H9 (cell line): ENCODE results near the gene PAFAH1B2. TPM values are rescaled to one million over a fixed set of nuclear protein-coding genes. Genes with fewer than 3 reads are reported as not detected.

Source experiments
- DNase-seq: peaks from one replicate; pipeline ENCODE4 v3.0.0-alpha.2; 2017
- H2AFZ ChIP-seq: one replicate; pipeline ENCODE4 v1.6.1; 2013; ENCODE audit warnings: mild to moderate bottlenecking, low read length, control low read depth, moderate library complexity
- H2AK5ac ChIP-seq: 2 replicates; pipeline ENCODE4 v1.6.1; 2013; ENCODE audit warnings: low read length, control low read depth, mixed read lengths; ENCODE audit not compliant: insufficient read length
- H2BK120ac ChIP-seq: one replicate; pipeline ENCODE4 v1.6.1; 2013; ENCODE audit warnings: low read depth, mild to moderate bottlenecking, low read length, control low read depth, inconsistent platforms; ENCODE audit not compliant: poor library complexity, severe bottlenecking
- H2BK12ac ChIP-seq: 2 replicates; pipeline ENCODE4 v1.6.1; 2013; ENCODE audit warnings: low read length, control low read depth, mixed read lengths, low read depth; ENCODE audit not compliant: insufficient read length
- H2BK15ac ChIP-seq: 2 replicates; pipeline ENCODE4 v1.6.1; 2013; ENCODE audit warnings: low read depth, low read length, control low read depth
- H2BK20ac ChIP-seq: one replicate; pipeline ENCODE4 v1.6.1; 2013; ENCODE audit warnings: low read depth, mild to moderate bottlenecking, low read length, control low read depth, inconsistent platforms; ENCODE audit not compliant: poor library complexity, severe bottlenecking
- H2BK5ac ChIP-seq: 2 replicates; pipeline ENCODE4 v1.6.1; 2013; ENCODE audit warnings: low read length, control low read depth, mixed read lengths; ENCODE audit not compliant: insufficient read length
- H3K14ac ChIP-seq: 2 replicates; pipeline ENCODE4 v1.6.1; 2013; ENCODE audit warnings: low read length, control low read depth; ENCODE audit not compliant: insufficient read depth
- H3K18ac ChIP-seq: 2 replicates; pipeline ENCODE4 v1.6.1; 2013; ENCODE audit warnings: low read depth, mild to moderate bottlenecking, mixed read lengths, low read length, control low read depth; ENCODE audit not compliant: insufficient read length
- H3K23ac ChIP-seq: 2 replicates; pipeline ENCODE4 v1.6.1; 2013; ENCODE audit warnings: low read length, control low read depth, mixed read lengths, low read depth; ENCODE audit not compliant: insufficient read length
- H3K23me2 ChIP-seq: 2 replicates; pipeline ENCODE4 v1.6.1; 2013; ENCODE audit warnings: low read depth, mild to moderate bottlenecking, mixed read lengths, low read length, control low read depth; ENCODE audit not compliant: insufficient read length, poor library complexity, severe bottlenecking
- H3K27ac ChIP-seq: 2 replicates; pipeline ENCODE4 v1.5.1; 2013; ENCODE audit warnings: low read length, control low read depth, mixed read lengths, low read depth; ENCODE audit not compliant: insufficient read length
- H3K27me3 ChIP-seq: 2 replicates; pipeline ENCODE4 v1.6.1; 2013; ENCODE audit warnings: low read length, control low read depth, inconsistent platforms; ENCODE audit not compliant: insufficient read depth
- H3K4ac ChIP-seq: 2 replicates; pipeline ENCODE4 v1.6.1; 2013; ENCODE audit warnings: low read depth, mild to moderate bottlenecking, control low read depth, inconsistent platforms, low read length, moderate library complexity
- H3K4me1 ChIP-seq: 2 replicates; pipeline ENCODE4 v1.6.1; 2013; ENCODE audit warnings: low read length, control low read depth, inconsistent platforms; ENCODE audit not compliant: insufficient read depth
- H3K4me2 ChIP-seq: 2 replicates; pipeline ENCODE4 v1.6.1; 2013; ENCODE audit warnings: low read length, control low read depth, mixed read lengths; ENCODE audit not compliant: insufficient read length, insufficient read depth
- H3K56ac ChIP-seq: 2 replicates; pipeline ENCODE4 v1.6.1; 2013; ENCODE audit warnings: low read depth, mild to moderate bottlenecking, mixed read lengths, low read length, control low read depth; ENCODE audit not compliant: insufficient read length
- H3K79me1 ChIP-seq: 2 replicates; pipeline ENCODE4 v1.6.1; 2013; ENCODE audit warnings: low read depth, mild to moderate bottlenecking, moderate library complexity, low read length, control low read depth, inconsistent platforms; ENCODE audit not compliant: insufficient read depth, poor library complexity, severe bottlenecking
- H3K79me2 ChIP-seq: 2 replicates; pipeline ENCODE4 v1.6.1; 2013; ENCODE audit warnings: low read length, control low read depth, inconsistent platforms; ENCODE audit not compliant: insufficient read depth
- H3K9ac ChIP-seq: 2 replicates; pipeline ENCODE4 v1.6.1; 2013; ENCODE audit warnings: low read length, control low read depth, mixed read lengths; ENCODE audit not compliant: insufficient read length; ENCODE audit errors: extremely low read depth
- H3K9me3 ChIP-seq: one replicate; pipeline ENCODE4 v1.6.1; 2013; ENCODE audit warnings: low read depth, low read length, inconsistent platforms; ENCODE audit not compliant: control insufficient read depth
- H3T11ph ChIP-seq: one replicate; pipeline ENCODE4 v1.6.1; 2013; ENCODE audit warnings: mild to moderate bottlenecking, low read length, control low read depth, inconsistent platforms
- H4K20me1 ChIP-seq: one replicate; pipeline ENCODE4 v1.6.1; 2013; ENCODE audit not compliant: control insufficient read depth, insufficient read length, insufficient read depth
- H4K5ac ChIP-seq: 2 replicates; pipeline ENCODE4 v1.6.1; 2013; ENCODE audit warnings: low read depth, mild to moderate bottlenecking, mixed read lengths, low read length, control low read depth; ENCODE audit not compliant: insufficient read length
- H4K8ac ChIP-seq: replicated peaks from 2 replicates; pipeline ENCODE4 v1.6.1; 2013; ENCODE audit warnings: low read length, control low read depth, mixed read lengths, low read depth; ENCODE audit not compliant: insufficient read length
- H4K91ac ChIP-seq: 2 replicates; pipeline ENCODE4 v1.6.1; 2013; ENCODE audit warnings: low read depth, mild to moderate bottlenecking, moderate library complexity, mixed read lengths, low read length, control low read depth; ENCODE audit not compliant: insufficient read length
- H3K27ac Mint-ChIP-seq, 3 experiments: 2 replicates in 2 of 3; 3 replicates in 1 of 3; pipeline ENCODE4 v1.8.0; 2020 to 2021; ENCODE audit warnings: mixed read lengths in 3 of 3, mild to moderate bottlenecking in 1 of 3, moderate library complexity in 1 of 3
- H3K27me3 Mint-ChIP-seq: 2 replicates; pipeline ENCODE4 v1.8.0; 2021; ENCODE audit warnings: low read depth, mild to moderate bottlenecking, moderate library complexity, mixed read lengths
- H3K36me3 Mint-ChIP-seq, 3 experiments: 2 replicates in 2 of 3; 3 replicates in 1 of 3; pipeline ENCODE4 v1.8.0; 2020 to 2021; ENCODE audit warnings: low read depth in 3 of 3, mixed read lengths in 3 of 3; ENCODE audit not compliant: insufficient read depth in 1 of 3
- H3K4me1 Mint-ChIP-seq, 2 experiments: 2 replicates each; pipeline ENCODE4 v1.8.0; 2020; ENCODE audit warnings: mixed read lengths in 2 of 2
- H3K4me3 Mint-ChIP-seq, 2 experiments: 2 replicates in 1 of 2; 3 replicates in 1 of 2; pipeline ENCODE4 v1.8.0; 2020 to 2021; ENCODE audit warnings: mild to moderate bottlenecking in 2 of 2, mixed read lengths in 2 of 2, moderate library complexity in 1 of 2
- H3K9me3 Mint-ChIP-seq, 2 experiments: 2 replicates in 1 of 2; 3 replicates in 1 of 2; pipeline ENCODE4 v1.8.0; 2020; ENCODE audit warnings: mild to moderate bottlenecking in 2 of 2, mixed read lengths in 2 of 2, moderate library complexity in 1 of 2
- WGBS: extraction: QIAGEN DNeasy Blood & Tissue Kit; methylation state at CpG from one replicate; pipeline ENCODE4 v1.1.7; 2013; ENCODE audit warnings: missing lambda C conversion rate, low lambda C conversion rate, mixed read lengths; ENCODE audit not compliant: insufficient read length; ENCODE audit errors: extremely low coverage; 5-methylcytosine and 5-hydroxymethylcytosine counted together
- total RNA-seq: library from RNA; stranded (reverse); gene quantifications from 2 replicates; pipeline ENCODE4 v1.2.1, GENCODE V29; 2021
- TF ChIP-seq, protein P1 (sequence below): fragments of 200-600 bp; sonication (generic); conservative IDR thresholded peaks from 3 replicates; pipeline ENCODE4 v1.8.0; 2021; ENCODE audit warnings: antibody characterized with exemption, mild to moderate bottlenecking

Gene PAFAH1B2
- total RNA-seq, 1 experiment from 2014 or later: 161 TPM

DNA sequence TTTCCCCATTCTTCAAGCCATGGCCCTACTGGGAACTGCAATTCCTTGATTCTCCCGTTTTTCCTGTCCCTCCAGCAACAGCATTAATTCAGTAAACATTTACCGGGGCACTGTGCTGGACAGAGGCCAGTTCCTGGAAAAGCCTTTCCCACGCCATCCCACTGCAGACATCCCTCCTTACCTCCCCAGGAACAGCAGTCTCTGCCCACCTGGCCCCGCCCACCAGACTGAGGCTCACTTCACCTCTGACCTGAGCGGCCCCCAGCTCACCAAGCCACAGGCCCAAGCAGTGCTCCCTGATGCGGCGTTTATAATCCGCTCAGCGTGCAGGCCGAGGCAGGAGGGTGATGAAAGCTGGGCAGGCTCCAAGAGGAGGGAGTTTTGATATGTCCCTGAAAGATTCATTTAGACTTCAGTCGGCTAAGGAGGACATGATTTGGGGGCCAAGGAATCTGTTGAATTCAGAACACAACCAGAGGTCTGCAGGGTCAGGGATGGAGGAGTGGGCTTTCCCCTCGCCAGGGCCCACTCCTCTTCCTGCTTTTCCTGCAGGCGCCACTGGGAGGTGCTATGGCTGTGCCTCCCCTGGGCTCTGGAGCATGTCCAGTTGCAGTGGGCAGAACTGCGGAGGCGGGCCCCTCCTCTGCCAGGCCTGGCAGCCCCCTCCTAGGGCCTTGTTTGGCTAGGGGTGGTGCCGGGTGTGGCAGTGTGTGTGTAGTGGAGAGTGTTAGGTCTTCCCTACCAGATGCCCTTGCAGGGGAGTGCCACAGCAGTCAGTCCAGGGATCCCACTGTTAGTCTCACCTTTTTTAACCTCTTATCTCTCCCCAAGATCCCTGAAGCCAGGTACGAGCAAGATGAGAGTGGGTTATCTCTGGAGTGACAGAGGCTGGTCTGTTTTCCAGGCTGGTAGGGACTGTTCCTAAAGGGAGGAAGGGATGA, 53.7 kb downstream of the PAFAH1B2 start:
- H3K4me2 ChIP-seq: peak overlapping the region; percentile 17
- no peak overlapping the region for H4K91ac ChIP-seq
- no peak overlapping the region; the same call in 1 of the 2 replicates for H3K4ac ChIP-seq
- peak; percentile 87 for DNase-seq
- Mint-ChIP-seq H3K9me3 (peaks cover 0 to 3% of the 10 kb centered on the region in 2 experiments; a peak in 1 of 5 replicates), H3K27me3 (no peaks in the 10 kb centered on the region), H3K4me3 (peak overlapping the region; percentile 27 to 70; a peak in 4 of 5 replicates), H3K36me3 (peaks cover 3 to 18% (median 8%) of the 10 kb centered on the region in 3 experiments; a peak in 5 of 7 replicates), H3K27ac (peak overlapping the region; percentile 75 to 95 (median 91); a peak in 6 of 7 replicates), H3K4me1 (peaks cover 34 to 35% of the 10 kb centered on the region in 2 experiments)
- H2BK15ac ChIP-seq: no peak overlapping the region
- H3K27ac ChIP-seq: no peak overlapping the region
- H2AFZ ChIP-seq: no peak overlapping the region
- H2BK12ac ChIP-seq: no peak overlapping the region
- no peak overlapping the region for H3T11ph ChIP-seq
- no peak overlapping the region for H4K5ac ChIP-seq
- no peak overlapping the region for H3K56ac ChIP-seq
- no peak overlapping the region for H2BK5ac ChIP-seq
- H3K9me3 ChIP-seq: no peaks in the 10 kb centered on the region
- H3K4me1 ChIP-seq: no peaks in the 10 kb centered on the region
- H2AK5ac ChIP-seq: no peak overlapping the region
- H4K20me1 ChIP-seq: no peaks in the 10 kb centered on the region
- no peak overlapping the region for H2BK120ac ChIP-seq
- no CpG with 5 or more reads among the region's 17 CpGs for WGBS
- H3K9ac ChIP-seq: no peak overlapping the region
- no peak overlapping the region for H3K14ac ChIP-seq
- H4K8ac ChIP-seq: no peak overlapping the region
- H3K23me2 ChIP-seq: peaks cover 8% of the 10 kb centered on the region
- H3K23ac ChIP-seq: no peak overlapping the region
- no peaks in the 10 kb centered on the region for H3K79me1 ChIP-seq
- peak overlapping the region; percentile 36 for H3K18ac ChIP-seq
- H3K27me3 ChIP-seq: no peaks in the 10 kb centered on the region
- TF ChIP-seq, protein P1, sequence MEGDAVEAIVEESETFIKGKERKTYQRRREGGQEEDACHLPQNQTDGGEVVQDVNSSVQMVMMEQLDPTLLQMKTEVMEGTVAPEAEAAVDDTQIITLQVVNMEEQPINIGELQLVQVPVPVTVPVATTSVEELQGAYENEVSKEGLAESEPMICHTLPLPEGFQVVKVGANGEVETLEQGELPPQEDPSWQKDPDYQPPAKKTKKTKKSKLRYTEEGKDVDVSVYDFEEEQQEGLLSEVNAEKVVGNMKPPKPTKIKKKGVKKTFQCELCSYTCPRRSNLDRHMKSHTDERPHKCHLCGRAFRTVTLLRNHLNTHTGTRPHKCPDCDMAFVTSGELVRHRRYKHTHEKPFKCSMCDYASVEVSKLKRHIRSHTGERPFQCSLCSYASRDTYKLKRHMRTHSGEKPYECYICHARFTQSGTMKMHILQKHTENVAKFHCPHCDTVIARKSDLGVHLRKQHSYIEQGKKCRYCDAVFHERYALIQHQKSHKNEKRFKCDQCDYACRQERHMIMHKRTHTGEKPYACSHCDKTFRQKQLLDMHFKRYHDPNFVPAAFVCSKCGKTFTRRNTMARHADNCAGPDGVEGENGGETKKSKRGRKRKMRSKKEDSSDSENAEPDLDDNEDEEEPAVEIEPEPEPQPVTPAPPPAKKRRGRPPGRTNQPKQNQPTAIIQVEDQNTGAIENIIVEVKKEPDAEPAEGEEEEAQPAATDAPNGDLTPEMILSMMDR: peak; percentile 88
- no peak overlapping the region for H2BK20ac ChIP-seq
- H3K79me2 ChIP-seq: peaks cover 3% of the 10 kb centered on the region; the same call in 1 of the 2 replicates
